Measurements from ENCODE around the gene RNF10.

RNF10 gene

GRCh38 chr12:120538281-120539156 is 4.4 kb downstream of the RNF10 start:
- TF ChIP-seq, protein P1, sequence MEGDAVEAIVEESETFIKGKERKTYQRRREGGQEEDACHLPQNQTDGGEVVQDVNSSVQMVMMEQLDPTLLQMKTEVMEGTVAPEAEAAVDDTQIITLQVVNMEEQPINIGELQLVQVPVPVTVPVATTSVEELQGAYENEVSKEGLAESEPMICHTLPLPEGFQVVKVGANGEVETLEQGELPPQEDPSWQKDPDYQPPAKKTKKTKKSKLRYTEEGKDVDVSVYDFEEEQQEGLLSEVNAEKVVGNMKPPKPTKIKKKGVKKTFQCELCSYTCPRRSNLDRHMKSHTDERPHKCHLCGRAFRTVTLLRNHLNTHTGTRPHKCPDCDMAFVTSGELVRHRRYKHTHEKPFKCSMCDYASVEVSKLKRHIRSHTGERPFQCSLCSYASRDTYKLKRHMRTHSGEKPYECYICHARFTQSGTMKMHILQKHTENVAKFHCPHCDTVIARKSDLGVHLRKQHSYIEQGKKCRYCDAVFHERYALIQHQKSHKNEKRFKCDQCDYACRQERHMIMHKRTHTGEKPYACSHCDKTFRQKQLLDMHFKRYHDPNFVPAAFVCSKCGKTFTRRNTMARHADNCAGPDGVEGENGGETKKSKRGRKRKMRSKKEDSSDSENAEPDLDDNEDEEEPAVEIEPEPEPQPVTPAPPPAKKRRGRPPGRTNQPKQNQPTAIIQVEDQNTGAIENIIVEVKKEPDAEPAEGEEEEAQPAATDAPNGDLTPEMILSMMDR (conservative IDR thresholded peaks at IDR 0.05; ENCODE audit: low read length), result no peak
- DNase-seq (ENCODE audit: low read depth), result peak; percentile 62
- H3K4me3 ChIP-seq (ENCODE audit: low read length), result peak overlapping the region; percentile 11; the same call in 1 of the 2 replicates

DNA sequence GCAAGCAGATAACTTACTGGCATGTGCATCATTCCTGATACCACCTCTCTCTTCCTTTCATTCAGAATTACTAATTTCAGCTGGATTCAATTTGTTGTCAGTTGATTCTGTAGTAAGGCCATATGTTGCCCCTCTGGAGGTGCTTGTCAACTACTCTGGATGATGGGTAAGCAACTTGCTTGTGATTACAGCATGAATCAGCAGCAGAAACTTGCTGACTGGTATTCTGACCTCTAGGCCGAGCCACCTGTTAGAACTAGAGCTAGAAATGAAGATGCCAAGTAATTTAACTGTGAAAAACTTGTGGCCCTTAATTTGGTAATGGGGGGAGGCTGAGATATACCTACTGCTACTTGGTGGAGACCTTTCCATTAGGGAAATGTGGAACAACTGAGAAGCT is 5.1 kb downstream of the RNF10 start:
- peak; percentile 67 for DNase-seq (ENCODE audit: low read depth)

DNA sequence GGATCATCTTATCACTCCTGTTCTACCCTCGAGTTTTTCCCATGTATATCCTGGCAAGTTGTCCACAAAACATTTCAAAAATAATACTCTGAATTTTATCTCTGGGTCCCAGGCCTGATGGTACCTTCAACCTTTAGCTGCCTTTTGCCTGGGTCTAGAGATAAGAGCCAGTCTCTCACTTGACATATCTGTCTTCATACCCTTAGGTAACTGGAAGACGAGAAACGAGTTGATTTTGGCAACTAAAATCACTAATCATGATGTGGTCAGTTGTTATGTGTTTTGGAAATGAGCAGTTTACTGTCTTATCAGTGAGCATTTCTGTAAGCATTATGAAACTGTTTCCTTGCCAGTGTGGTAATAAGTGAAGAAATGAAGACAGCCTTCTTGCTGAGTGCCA is 6.3 kb downstream of the RNF10 start:
- no peak overlapping the region for H3K4me3 ChIP-seq (ENCODE audit: low read length)
- TF ChIP-seq, protein P1 (conservative IDR thresholded peaks at IDR 0.05; ENCODE audit: low read length), result no peak
- DNase-seq (ENCODE audit: low read depth), result peak; percentile 50

More for the DNA sequence above, 5.1 kb downstream of the RNF10 start:
- TF ChIP-seq, protein P1 (conservative IDR thresholded peaks at IDR 0.05; ENCODE audit: low read length), result no peak
- H3K4me3 ChIP-seq (ENCODE audit: low read length), result no peak overlapping the region

GRCh38 chr12:120542166-120542565 is 8.0 kb downstream of the RNF10 start:
- no peak overlapping the region for H3K4me3 ChIP-seq (ENCODE audit: low read length)
- DNase-seq (ENCODE audit: low read depth), result no peak
- TF ChIP-seq, protein P1 (conservative IDR thresholded peaks at IDR 0.05; ENCODE audit: low read length), result no peak

DNA sequence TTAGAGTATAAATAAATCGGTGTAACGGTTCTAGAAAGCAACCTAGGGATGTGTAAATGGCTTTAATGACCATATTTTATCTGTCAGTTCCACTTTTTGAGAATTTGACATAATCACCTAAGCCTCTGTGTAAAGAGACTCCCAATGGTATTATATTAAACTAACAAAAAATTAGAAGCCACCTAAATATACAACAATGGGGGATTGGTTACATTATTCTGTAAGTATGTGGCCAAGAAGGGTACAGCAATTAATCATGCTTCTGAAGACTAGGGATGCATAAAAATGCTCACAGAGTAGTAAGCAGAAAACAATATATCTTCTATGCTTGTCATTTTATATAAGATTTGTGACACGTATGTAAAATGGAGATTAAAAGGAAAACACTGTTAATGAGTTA is 10.5 kb downstream of the RNF10 start:
- TF ChIP-seq, protein P1 (conservative IDR thresholded peaks at IDR 0.05; ENCODE audit: low read length), result no peak
- DNase-seq (ENCODE audit: low read depth), result no peak
- H3K4me3 ChIP-seq (ENCODE audit: low read length), result no peak overlapping the region

DNA sequence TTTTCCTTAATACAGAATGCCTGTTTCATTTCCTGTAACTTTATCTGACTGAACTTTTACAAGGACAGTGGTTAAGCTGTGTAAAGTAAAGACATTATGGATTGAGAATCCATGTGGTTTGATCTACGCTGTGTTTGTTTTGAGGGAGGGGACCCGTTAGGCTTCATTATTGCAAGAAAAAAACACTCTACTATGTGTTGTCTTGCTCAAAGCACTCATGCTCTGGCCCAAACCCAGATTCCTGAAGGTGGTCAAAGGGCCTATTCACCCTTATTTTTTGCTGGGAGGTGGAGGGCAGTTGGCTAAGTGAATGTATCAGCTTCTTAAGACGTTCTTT is 11.9 kb downstream of the RNF10 start:
- no peak overlapping the region for H3K4me3 ChIP-seq (ENCODE audit: low read length)
- TF ChIP-seq, protein P1 (conservative IDR thresholded peaks at IDR 0.05; ENCODE audit: low read length), result no peak
- DNase-seq (ENCODE audit: low read depth), result no peak

DNA sequence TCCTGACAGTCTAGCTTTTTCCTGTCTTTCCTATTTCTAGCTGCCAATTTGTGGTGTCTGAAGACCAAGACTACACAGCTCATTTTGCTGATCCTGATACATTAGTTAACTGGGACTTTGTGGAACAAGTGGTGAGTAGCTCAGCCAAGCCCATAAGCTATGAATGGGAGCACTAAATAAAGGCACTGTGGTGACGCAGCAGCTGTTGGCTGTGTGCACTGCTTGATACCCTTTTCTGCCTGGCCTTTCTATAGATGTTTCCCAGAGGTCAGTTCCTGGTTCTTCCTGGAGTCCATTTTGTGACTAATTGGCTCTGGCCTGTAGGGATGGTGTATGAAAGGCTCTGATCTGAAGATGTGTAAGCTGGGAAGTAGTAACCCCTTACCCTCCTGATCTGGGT is 20.5 kb downstream of the RNF10 start:
- DNase-seq (ENCODE audit: low read depth), result no peak
- H3K4me3 ChIP-seq (ENCODE audit: low read length), result no peak overlapping the region
- TF ChIP-seq, protein P1 (conservative IDR thresholded peaks at IDR 0.05; ENCODE audit: low read length), result no peak

All from AG10803 (cell line).